ENCODE data around the gene ZBTB12. TPM values are rescaled to one million over a fixed set of nuclear protein-coding genes. Genes with fewer than 3 reads are reported as not detected.

Gene ZBTB12
- total and polyA plus RNA-seq, 2 of the 8 experiments (the other 6 are each of a cell fraction or from before 2014, with no cell fraction given) = 20.7 to 40.8 TPM

GRCh38 chr6:31899215-31899614, 2.7 kb downstream of the ZBTB12 start (continued):
- TF ChIP-seq SUZ12 (IDR thresholded peaks at IDR 0.05; ENCODE audit: low read length) = no peak
- TF ChIP-seq ZNF274 (IDR thresholded peaks at IDR 0.05; ENCODE audit: borderline replicate concordance, extremely low read depth, low read length) = no peak
- no peak for TF ChIP-seq MAX (IDR thresholded peaks at IDR 0.05)
- TF ChIP-seq POLR2A (IDR thresholded peaks at IDR 0.05; ENCODE audit: control extremely low read depth in 1 of 2, low read depth in 2 of 2, low read length in 2 of 2) = no peak
- TF ChIP-seq BRCA1 (IDR thresholded peaks at IDR 0.05; ENCODE audit: low read depth, low read length) = no peak
